GM12878 (cell line): ENCODE data around the gene BMP7. TPM values are rescaled to one million over a fixed set of nuclear protein-coding genes. Genes with fewer than 3 reads are reported as not detected.

ENCODE experiments used
- CEBPB ChIP-seq, 2 experiments: fragments of 150-350 bp in 1 of 2; IDR thresholded peaks; 2 replicates each; pipeline ENCODE4 v1.6.1; 2012 to 2014; ENCODE audit warnings: low read depth in 2 of 2, low read length in 2 of 2, borderline replicate concordance in 1 of 2, inconsistent platforms in 1 of 2
- MTA3 ChIP-seq: IDR thresholded peaks from 2 replicates; pipeline ENCODE4 v1.6.1; 2012; ENCODE audit warnings: low read length, inconsistent platforms, borderline replicate concordance
- NFIC ChIP-seq: IDR thresholded peaks from 2 replicates; pipeline ENCODE4 v1.6.1; 2012; ENCODE audit warnings: low read depth, mild to moderate bottlenecking, inconsistent platforms, low read length, moderate library complexity
- ZBTB11 ChIP-seq: fragments of 450-650 bp; formaldehyde crosslinking; IDR thresholded peaks from 2 replicates; pipeline ENCODE4 v1.5.0; 2022; ENCODE audit warnings: mild to moderate bottlenecking, missing genetic modification characterization
- ZBTB40 ChIP-seq: fragments of 450-650 bp; IDR thresholded peaks from 2 replicates; pipeline ENCODE4 v1.6.1; 2016; ENCODE audit warnings: mild to moderate bottlenecking, moderate library complexity, borderline replicate concordance
- polyA plus RNA-seq, 11 experiments: library from polyadenylated mRNA; depleted of rRNA in 4 of 11; unstranded in 6 of 11; stranded (reverse) in 5 of 11; fragments of >200 nt; fragmentation: Nextera tagmentation in 4 of 11; fragmentation: Illumina TruSeq in 1 of 11; extraction: Ambion mirVana in 4 of 11; extraction: Trizol in 1 of 11; gene quantifications; 1 replicate in 1 of 11; 2 replicates in 10 of 11; pipeline versions ENCODE4 v1.2.1 to v1.2.3, GENCODE V29; 2011 to 2016; ENCODE audit warnings: inconsistent platforms in 2 of 11, missing spikeins in 2 of 11, low read depth in 1 of 11
- total RNA-seq, 4 experiments: library from RNA; depleted of rRNA in 3 of 4; stranded (reverse); fragments of >200 nt in 3 of 4; fragmentation: Illumina TruSeq in 1 of 4; extraction: Trizol in 1 of 4; gene quantifications; 2 replicates each; pipeline versions ENCODE4 v1.2.1 to v1.2.3, GENCODE V29; 2013 to 2021
- TF ChIP-seq, protein P1 (sequence below): fragments of 450-650 bp; formaldehyde crosslinking; IDR thresholded peaks from 2 replicates; pipeline ENCODE4 v1.4.0; 2022; ENCODE audit warnings: mild to moderate bottlenecking, moderate library complexity
- TF ChIP-seq, protein P2 (sequence below): fragments of 450-650 bp; IDR thresholded peaks from 2 replicates; pipeline ENCODE4 v1.6.1; 2017; ENCODE audit warnings: antibody characterized with exemption, mild to moderate bottlenecking, moderate library complexity

The BMP7 gene
- total and polyA plus RNA-seq, 10 of the 15 experiments (the other 5 are each of a cell fraction or from before 2014, with no cell fraction given): 0.18 to 0.51 (median 0.28) TPM; not detected in 7

GRCh38 chr20:57131077-57131476 is 135.4 kb downstream of the BMP7 start (continued):
- TF ChIP-seq ZBTB40 (no peak), NFIC (no peak), CEBPB (IDR thresholded peaks at IDR 0.05; ENCODE audit: borderline replicate concordance in 1 of 2, low read depth in 2 of 2, low read length in 2 of 2) (no peak), MTA3 (no peak), ZBTB11 (CRISPR knock-in tag) (no peak)
- TF ChIP-seq, protein P1, sequence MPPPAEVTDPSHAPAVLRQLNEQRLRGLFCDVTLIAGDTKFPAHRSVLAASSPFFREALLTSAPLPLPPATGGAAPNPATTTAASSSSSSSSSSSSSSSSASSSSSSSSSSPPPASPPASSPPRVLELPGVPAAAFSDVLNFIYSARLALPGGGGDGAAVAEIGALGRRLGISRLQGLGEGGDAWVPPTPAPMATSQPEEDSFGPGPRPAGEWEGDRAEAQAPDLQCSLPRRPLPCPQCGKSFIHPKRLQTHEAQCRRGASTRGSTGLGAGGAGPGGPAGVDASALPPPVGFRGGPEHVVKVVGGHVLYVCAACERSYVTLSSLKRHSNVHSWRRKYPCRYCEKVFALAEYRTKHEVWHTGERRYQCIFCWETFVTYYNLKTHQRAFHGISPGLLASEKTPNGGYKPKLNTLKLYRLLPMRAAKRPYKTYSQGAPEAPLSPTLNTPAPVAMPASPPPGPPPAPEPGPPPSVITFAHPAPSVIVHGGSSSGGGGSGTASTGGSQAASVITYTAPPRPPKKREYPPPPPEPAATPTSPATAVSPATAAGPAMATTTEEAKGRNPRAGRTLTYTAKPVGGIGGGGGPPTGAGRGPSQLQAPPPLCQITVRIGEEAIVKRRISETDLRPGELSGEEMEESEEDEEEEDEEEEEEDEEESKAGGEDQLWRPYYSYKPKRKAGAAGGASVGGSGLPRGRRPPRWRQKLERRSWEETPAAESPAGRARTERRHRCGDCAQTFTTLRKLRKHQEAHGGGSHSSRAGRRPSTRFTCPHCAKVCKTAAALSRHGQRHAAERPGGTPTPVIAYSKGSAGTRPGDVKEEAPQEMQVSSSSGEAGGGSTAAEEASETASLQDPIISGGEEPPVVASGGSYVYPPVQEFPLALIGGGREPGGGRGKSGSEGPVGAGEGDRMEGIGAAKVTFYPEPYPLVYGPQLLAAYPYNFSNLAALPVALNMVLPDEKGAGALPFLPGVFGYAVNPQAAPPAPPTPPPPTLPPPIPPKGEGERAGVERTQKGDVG: no peak
- TF ChIP-seq, protein P2, sequence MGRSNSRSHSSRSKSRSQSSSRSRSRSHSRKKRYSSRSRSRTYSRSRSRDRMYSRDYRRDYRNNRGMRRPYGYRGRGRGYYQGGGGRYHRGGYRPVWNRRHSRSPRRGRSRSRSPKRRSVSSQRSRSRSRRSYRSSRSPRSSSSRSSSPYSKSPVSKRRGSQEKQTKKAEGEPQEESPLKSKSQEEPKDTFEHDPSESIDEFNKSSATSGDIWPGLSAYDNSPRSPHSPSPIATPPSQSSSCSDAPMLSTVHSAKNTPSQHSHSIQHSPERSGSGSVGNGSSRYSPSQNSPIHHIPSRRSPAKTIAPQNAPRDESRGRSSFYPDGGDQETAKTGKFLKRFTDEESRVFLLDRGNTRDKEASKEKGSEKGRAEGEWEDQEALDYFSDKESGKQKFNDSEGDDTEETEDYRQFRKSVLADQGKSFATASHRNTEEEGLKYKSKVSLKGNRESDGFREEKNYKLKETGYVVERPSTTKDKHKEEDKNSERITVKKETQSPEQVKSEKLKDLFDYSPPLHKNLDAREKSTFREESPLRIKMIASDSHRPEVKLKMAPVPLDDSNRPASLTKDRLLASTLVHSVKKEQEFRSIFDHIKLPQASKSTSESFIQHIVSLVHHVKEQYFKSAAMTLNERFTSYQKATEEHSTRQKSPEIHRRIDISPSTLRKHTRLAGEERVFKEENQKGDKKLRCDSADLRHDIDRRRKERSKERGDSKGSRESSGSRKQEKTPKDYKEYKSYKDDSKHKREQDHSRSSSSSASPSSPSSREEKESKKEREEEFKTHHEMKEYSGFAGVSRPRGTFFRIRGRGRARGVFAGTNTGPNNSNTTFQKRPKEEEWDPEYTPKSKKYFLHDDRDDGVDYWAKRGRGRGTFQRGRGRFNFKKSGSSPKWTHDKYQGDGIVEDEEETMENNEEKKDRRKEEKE: no peak
